GM19193 (cell line): Measurements from ENCODE around the gene HNRNPH2.

Experiments
- POLR2A ChIP-seq: IDR thresholded peaks from 4 replicates; pipeline ENCODE4 v1.6.1; 2011; ENCODE audit not compliant: insufficient read depth, insufficient read length; ENCODE audit errors: extremely low read depth

The HNRNPH2 gene

GRCh38 chrX:101407748-101408531 lies at the start of gene HNRNPH2, which contains the start of gene GLA:
TSS of gene HNRNPH2 (plus strand) at chrX:101408222. CDS start at chrX:101411989, 3,767 bp downstream.
TSS of gene GLA (minus strand) at chrX:101407925. CDS start at chrX:101407903, 22 bp downstream.
- peak; percentile 61 for TF ChIP-seq POLR2A

GRCh38 chrX:101359966-101360365 lies 48.1 kb upstream of the HNRNPH2 start:
- no peak for TF ChIP-seq POLR2A

- no peak for TF ChIP-seq POLR2A
Measured at GRCh38 chrX:101360390-101360789, 47.6 kb upstream of the HNRNPH2 start.

GRCh38 chrX:101362116-101362515 lies 45.9 kb upstream of the HNRNPH2 start:
- no peak for TF ChIP-seq POLR2A

GRCh38 chrX:101362757-101363156 lies 45.3 kb upstream of the HNRNPH2 start:
- TF ChIP-seq POLR2A: no peak

GRCh38 chrX:101365301-101365795 lies 42.7 kb upstream of the HNRNPH2 start:
- no peak for TF ChIP-seq POLR2A

- no peak for TF ChIP-seq POLR2A
Measured at GRCh38 chrX:101368800-101369199, 39.2 kb upstream of the HNRNPH2 start.

- TF ChIP-seq POLR2A: no peak
Measured at GRCh38 chrX:101369687-101370086, 38.3 kb upstream of the HNRNPH2 start.

GRCh38 chrX:101370888-101371504 lies 37.0 kb upstream of the HNRNPH2 start:
- no peak for TF ChIP-seq POLR2A

- no peak for TF ChIP-seq POLR2A
Measured at GRCh38 chrX:101377547-101377946, 30.5 kb upstream of the HNRNPH2 start.

GRCh38 chrX:101383679-101384205 lies 24.3 kb upstream of the HNRNPH2 start:
- TF ChIP-seq POLR2A: no peak

GRCh38 chrX:101385026-101385684 lies 22.9 kb upstream of the HNRNPH2 start:
- no peak for TF ChIP-seq POLR2A

- TF ChIP-seq POLR2A: peak; percentile 75
Measured at GRCh38 chrX:101385795-101386541, 22.1 kb upstream of the HNRNPH2 start, which contains the start of gene BTK. TSS of gene BTK (minus strand) at chrX:101386191. CDS start at chrX:101375284, 10,907 bp downstream.

- TF ChIP-seq POLR2A: no peak
Measured at GRCh38 chrX:101386542-101386885, 21.5 kb upstream of the HNRNPH2 start.
